Uterus (tissue), 4 donors: ENCODE results near the gene SMIM41. TPM values are rescaled to one million over a fixed set of nuclear protein-coding genes. Genes with fewer than 3 reads are reported as not detected.
A peak's percentile ranks its signal among the peaks of the same experiment; 100 is the strongest.

Source experiments
- DNase-seq, 2 donors: peaks; one replicate each; pipeline ENCODE4 v3.0.0-alpha.2; 2019 to 2020
- H3K27ac ChIP-seq, 2 donors: fragments of 200-600 bp; sonication (generic); 1 replicate in 1 of 2; 2 replicates in 1 of 2; pipeline ENCODE4 v1.5.1; 2016 to 2018
- H3K27me3 ChIP-seq, 2 donors: fragments of 200-600 bp; sonication (generic); one replicate each; pipeline ENCODE4 v1.5.1; 2018 to 2019; ENCODE audit warnings: control low read depth in 1 of 2
- H3K36me3 ChIP-seq, 2 donors: fragments of 200-600 bp; sonication (generic); one replicate each; pipeline ENCODE4 v1.5.1; 2019; ENCODE audit warnings: control low read depth in 1 of 2
- H3K4me1 ChIP-seq, 2 donors: fragments of 200-600 bp; sonication (generic); one replicate each; pipeline ENCODE4 v1.5.1; 2018 to 2019; ENCODE audit warnings: control low read depth in 1 of 2
- H3K4me3 ChIP-seq, 2 donors: fragments of 200-600 bp; sonication (generic); 1 replicate in 1 of 2; 2 replicates in 1 of 2; pipeline ENCODE4 v1.5.1; 2018 to 2019; ENCODE audit warnings: mild to moderate bottlenecking in 1 of 2
- H3K9me3 ChIP-seq, 2 donors: fragments of 200-600 bp; sonication (generic); one replicate each; pipeline ENCODE4 v1.5.1; 2019; ENCODE audit warnings: control low read depth in 1 of 2
- CTCF ChIP-seq, 4 experiments: fragments of 200-600 bp in 2 of 4; fragments of 450-650 bp in 2 of 4; sonication (generic) in 2 of 4; IDR thresholded peaks; one replicate each; pipeline ENCODE4 v1.5.1; 2016 to 2019; ENCODE audit warnings: antibody characterized with exemption in 4 of 4, mild to moderate bottlenecking in 2 of 4, moderate library complexity in 1 of 4
- POLR2A ChIP-seq, 2 donors: fragments of 450-650 bp; IDR thresholded peaks; one replicate each; pipeline ENCODE4 v1.6.1; 2016; ENCODE audit warnings: antibody characterized with exemption in 2 of 2, mild to moderate bottlenecking in 1 of 2, moderate library complexity in 1 of 2
- intact Hi-C: fragments of 100-400 bp; cut with DNase I; formaldehyde crosslinking; loops from one replicate; pipeline ENCODE4 v1.15.1; 2023; ENCODE audit warnings: low total_unique reads
- total RNA-seq, 4 donors: library from RNA; depleted of rRNA in 3 of 4; stranded (reverse); fragments of >200 nt in 3 of 4; gene quantifications; one replicate each; pipeline versions ENCODE4 v1.1.0 to v1.2.4, GENCODE V29; 2014 to 2023
- donor health status: DM: yes; HTN: yes; CAD: no.

The SMIM41 gene
- total RNA-seq, 4 donors from 2014 or later = not detected

- Histone ChIP-seq H3K9me3 (no peaks in the 10 kb centered on the region), H3K27ac (peak overlapping the region in 1 of 2 donors; percentile 3), H3K27me3 (no peaks in the 10 kb centered on the region), H3K4me1 (peaks cover 15 to 30% of the 10 kb centered on the region in 2 donors), H3K36me3 (no peaks in the 10 kb centered on the region), H3K4me3 (no peak overlapping the region)
- intact Hi-C loops = no loop called here
- TF ChIP-seq POLR2A (IDR thresholded peaks at IDR 0.05) = no peak
- no peak for TF ChIP-seq CTCF (IDR thresholded peaks at IDR 0.05)
- no peak for DNase-seq
These were observed 38.5 kb upstream of the SMIM41 start for GRCh38 chr12:52041035-52041434.

GRCh38 chr12:52041695-52042123 is 37.8 kb upstream of the SMIM41 start:
- no peak for TF ChIP-seq POLR2A (IDR thresholded peaks at IDR 0.05)
- peaks cover 15 to 26% of the 10 kb centered on the region in 2 donors for H3K4me1 ChIP-seq
- no peaks in the 10 kb centered on the region for H3K36me3 ChIP-seq
- H3K27ac ChIP-seq = peak overlapping the region; percentile 95 to 99
- no peaks in the 10 kb centered on the region for H3K27me3 ChIP-seq
- peak in 1 of 2 donors; percentile 60 for DNase-seq
- H3K9me3 ChIP-seq = no peaks in the 10 kb centered on the region
- intact Hi-C loops = no loop called here
- H3K4me3 ChIP-seq = no peak overlapping the region

- no peaks in the 10 kb centered on the region for H3K9me3 ChIP-seq
- TF ChIP-seq POLR2A (IDR thresholded peaks at IDR 0.05) (no peak), CTCF (IDR thresholded peaks at IDR 0.05) (no peak)
- no peaks in the 10 kb centered on the region for H3K27me3 ChIP-seq
- H3K36me3 ChIP-seq = no peaks in the 10 kb centered on the region
- H3K4me3 ChIP-seq = no peak overlapping the region
- intact Hi-C loops = no loop called here
- DNase-seq = peak in 1 of 2 donors; percentile 36
- peak overlapping the region; percentile 95 to 99 for H3K27ac ChIP-seq
- peaks cover 15 to 26% of the 10 kb centered on the region in 2 donors for H3K4me1 ChIP-seq
These were observed 36.7 kb upstream of the SMIM41 start for GRCh38 chr12:52042706-52043385.

GRCh38 chr12:52043386-52044212 is 35.9 kb upstream of the SMIM41 start:
- intact Hi-C loops = no loop called here
- Histone ChIP-seq H3K9me3 (no peaks in the 10 kb centered on the region), H3K4me3 (peak overlapping the region in 1 of 2 donors; percentile 9), H3K27ac (peak overlapping the region; percentile 95 to 99), H3K27me3 (no peaks in the 10 kb centered on the region), H3K36me3 (no peaks in the 10 kb centered on the region), H3K4me1 (peaks cover 15 to 22% of the 10 kb centered on the region in 2 donors)
- TF ChIP-seq POLR2A (IDR thresholded peaks at IDR 0.05) = no peak
- TF ChIP-seq CTCF (IDR thresholded peaks at IDR 0.05) = no peak
- peak in 1 of 2 donors; percentile 63 for DNase-seq

- H3K4me3 ChIP-seq = peak overlapping the region; percentile 9
These were observed 35.1 kb upstream of the SMIM41 start for GRCh38 chr12:52044292-52044983.

More at GRCh38 chr12:52044292-52044983, 35.1 kb upstream of the SMIM41 start:
- Histone ChIP-seq H3K27ac (peak overlapping the region; percentile 95 to 99), H3K9me3 (no peaks in the 10 kb centered on the region), H3K36me3 (no peaks in the 10 kb centered on the region), H3K27me3 (no peaks in the 10 kb centered on the region), H3K4me1 (peaks cover 15 to 20% of the 10 kb centered on the region in 2 donors)
- TF ChIP-seq CTCF (IDR thresholded peaks at IDR 0.05) = peak in 1 of 4 experiments; percentile 9
- peak; percentile 47 to 61 for TF ChIP-seq POLR2A (IDR thresholded peaks at IDR 0.05)
- intact Hi-C loops = no loop called here
- DNase-seq = peak; percentile 93
